Measurements from ENCODE around the gene SECTM1. TPM values are rescaled to one million over a fixed set of nuclear protein-coding genes. Genes with fewer than 3 reads are reported as not detected.

SECTM1 gene
- total RNA-seq, 2 donors from 2014 or later: 29.1 to 76.3 TPM

DNA sequence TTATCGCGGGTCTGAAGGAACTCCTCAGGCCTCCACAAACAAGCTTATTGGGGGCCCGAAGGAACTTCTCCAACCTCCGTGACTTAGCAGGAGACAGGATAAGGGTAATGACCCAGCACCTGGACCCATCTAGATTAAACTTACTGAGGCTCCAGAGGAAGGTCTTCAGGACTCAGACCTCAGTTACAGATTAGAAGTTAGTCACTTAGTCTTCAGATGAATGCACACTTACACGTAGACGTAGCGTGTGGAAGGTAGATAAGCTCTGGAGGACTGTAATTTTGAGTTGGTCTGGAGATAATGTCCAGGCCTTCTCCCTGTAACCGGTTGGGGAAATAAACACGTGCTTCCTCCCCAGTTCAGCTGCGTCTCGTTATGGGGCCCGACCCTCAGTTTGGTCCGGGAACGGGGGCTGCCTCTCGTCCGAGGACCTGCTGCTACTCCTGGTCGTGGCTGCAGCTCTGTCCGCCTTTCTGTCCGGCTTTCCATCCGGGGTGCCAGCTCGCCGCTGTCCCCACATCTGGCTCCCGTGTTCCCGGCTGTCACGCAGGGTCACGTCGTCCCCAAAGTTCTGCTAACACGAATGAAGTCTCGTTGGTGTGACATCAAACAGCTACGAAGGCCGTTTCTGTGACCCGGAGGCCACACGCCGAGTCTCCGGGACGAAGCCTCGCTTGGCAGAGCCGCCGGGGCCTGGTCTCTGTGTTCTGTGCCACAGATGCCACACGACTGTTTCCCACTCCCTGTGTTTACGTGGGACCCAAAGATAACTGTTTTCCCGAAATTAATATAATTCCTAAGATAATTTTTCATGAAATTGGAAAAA, 11.8 kb upstream of the SECTM1 start:
- H3K4me3 ChIP-seq: no peak overlapping the region
- H3K36me3 ChIP-seq: no peaks in the 10 kb centered on the region
- H3K9me3 ChIP-seq: no peaks in the 10 kb centered on the region
- H3K27me3 ChIP-seq: no peaks in the 10 kb centered on the region
- TF ChIP-seq, protein P1, sequence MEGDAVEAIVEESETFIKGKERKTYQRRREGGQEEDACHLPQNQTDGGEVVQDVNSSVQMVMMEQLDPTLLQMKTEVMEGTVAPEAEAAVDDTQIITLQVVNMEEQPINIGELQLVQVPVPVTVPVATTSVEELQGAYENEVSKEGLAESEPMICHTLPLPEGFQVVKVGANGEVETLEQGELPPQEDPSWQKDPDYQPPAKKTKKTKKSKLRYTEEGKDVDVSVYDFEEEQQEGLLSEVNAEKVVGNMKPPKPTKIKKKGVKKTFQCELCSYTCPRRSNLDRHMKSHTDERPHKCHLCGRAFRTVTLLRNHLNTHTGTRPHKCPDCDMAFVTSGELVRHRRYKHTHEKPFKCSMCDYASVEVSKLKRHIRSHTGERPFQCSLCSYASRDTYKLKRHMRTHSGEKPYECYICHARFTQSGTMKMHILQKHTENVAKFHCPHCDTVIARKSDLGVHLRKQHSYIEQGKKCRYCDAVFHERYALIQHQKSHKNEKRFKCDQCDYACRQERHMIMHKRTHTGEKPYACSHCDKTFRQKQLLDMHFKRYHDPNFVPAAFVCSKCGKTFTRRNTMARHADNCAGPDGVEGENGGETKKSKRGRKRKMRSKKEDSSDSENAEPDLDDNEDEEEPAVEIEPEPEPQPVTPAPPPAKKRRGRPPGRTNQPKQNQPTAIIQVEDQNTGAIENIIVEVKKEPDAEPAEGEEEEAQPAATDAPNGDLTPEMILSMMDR (IDR thresholded peaks at IDR 0.05): no peak
- no peaks in the 10 kb centered on the region for H3K4me1 ChIP-seq
- H3K9ac ChIP-seq (ENCODE audit: low read depth in 2 of 2, low read length in 2 of 2): no peak overlapping the region
- no peak for DNase-seq
- intact Hi-C loops (cut with DNase I): no loop called here
- H3K27ac ChIP-seq: no peak overlapping the region

DNA sequence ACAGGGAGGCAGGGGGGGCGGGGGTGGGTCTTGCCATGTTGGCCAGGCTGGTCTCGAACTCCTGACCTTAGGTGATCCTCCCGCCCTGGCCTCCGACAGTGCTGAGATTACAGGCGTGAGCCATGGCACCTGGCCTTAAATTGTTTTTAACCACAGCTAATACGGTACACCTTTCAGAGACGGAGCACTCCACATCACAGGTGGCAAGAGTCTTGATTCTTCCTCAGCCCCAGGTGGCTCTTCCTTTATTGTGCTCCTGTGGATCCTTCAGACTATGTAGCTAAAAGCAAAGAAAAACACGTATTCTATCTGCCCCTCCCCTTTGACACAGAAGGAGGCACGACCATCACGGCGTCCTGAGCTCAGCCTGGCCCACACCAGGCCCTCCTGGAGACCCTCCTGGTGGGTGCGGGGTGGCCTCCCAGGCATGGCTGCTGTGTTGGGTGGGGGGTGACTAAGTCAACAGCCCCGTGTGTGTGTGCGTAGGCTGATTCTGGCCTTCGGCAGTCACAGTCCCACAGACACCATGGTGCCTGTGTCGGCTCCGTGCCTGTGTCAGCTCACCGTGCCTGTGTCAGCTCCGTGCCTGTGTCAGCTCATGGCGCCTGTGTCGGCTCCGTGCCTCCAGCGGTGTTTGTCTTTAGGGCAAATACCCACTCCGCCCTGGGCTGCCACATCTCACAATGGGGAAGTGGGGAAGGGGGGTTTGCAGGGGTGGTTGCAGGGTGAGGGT, 10.8 kb upstream of the SECTM1 start:
- Histone ChIP-seq H3K9ac (ENCODE audit: low read depth in 2 of 2, low read length in 2 of 2) (no peak overlapping the region), H3K27ac (no peak overlapping the region), H3K27me3 (no peaks in the 10 kb centered on the region), H3K36me3 (no peaks in the 10 kb centered on the region), H3K4me3 (no peak overlapping the region), H3K9me3 (no peaks in the 10 kb centered on the region), H3K4me1 (no peaks in the 10 kb centered on the region)
- TF ChIP-seq, protein P1 (IDR thresholded peaks at IDR 0.05): no peak
- no peak for DNase-seq
- intact Hi-C loops (cut with DNase I): no loop called here

DNA sequence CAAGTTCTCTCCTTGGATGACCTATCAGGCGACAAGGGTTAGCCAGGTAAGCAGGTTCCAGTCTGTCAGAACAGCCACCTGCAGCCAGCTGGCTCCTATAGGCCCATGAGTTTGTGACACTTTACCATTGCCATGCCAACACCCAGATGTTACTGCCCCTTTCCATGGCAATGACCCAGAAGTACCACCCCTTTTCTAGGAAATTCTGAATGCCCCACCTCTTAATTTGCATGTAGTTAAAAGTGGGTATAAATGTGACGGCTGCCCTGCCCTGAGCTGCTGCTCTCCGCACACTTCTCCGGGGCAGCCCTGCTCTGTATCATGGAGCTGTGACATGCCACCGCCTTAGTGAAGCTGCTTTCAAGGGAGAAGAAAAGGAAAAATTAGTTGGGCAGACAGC, 10.0 kb upstream of the SECTM1 start:
- H3K27ac ChIP-seq: no peak overlapping the region
- no peaks in the 10 kb centered on the region for H3K9me3 ChIP-seq
- H3K4me3 ChIP-seq: no peak overlapping the region
- DNase-seq: no peak
- H3K36me3 ChIP-seq: no peaks in the 10 kb centered on the region
- no peak overlapping the region for H3K9ac ChIP-seq (ENCODE audit: low read depth in 2 of 2, low read length in 2 of 2)
- TF ChIP-seq, protein P1 (IDR thresholded peaks at IDR 0.05): no peak
- intact Hi-C loops (cut with DNase I): no loop called here
- no peaks in the 10 kb centered on the region for H3K4me1 ChIP-seq
- H3K27me3 ChIP-seq: no peaks in the 10 kb centered on the region

DNA sequence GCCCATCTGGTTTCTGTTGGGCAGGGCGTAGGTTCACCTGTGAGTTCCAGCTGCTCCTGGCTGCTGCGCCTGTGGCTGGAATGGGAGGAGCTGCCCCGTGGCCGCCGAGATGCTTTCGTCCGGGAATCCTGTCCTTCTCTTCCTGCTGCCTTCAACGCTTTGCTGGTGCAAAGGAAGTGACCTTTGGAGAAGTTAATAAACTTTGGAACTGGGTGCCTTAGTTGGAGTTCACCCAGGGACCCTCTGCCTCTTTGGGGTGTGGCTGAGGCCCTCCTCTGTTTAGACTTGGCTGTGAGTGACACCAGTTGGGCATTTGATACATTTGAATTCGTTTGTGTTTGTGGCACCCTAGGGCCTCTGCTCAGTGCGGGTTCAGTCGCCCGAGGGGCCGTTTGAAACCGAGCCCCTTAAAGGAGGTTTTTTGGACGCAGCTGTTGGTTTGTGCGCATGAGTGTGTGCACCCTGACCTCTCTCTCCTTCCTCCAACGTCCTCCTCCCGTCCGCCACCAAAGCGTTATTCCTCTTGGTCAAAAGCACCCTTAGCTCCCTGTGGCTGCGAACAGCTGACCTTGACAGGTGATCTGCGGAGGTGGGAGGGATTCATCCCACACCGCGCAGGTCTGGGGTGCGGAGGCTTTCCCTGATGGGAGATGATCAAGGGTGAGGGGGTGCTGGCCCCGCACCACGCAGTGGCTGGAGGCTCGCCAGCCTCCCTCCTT, 9.0 kb upstream of the SECTM1 start:
- no peak for DNase-seq
- Histone ChIP-seq H3K27me3 (no peaks in the 10 kb centered on the region), H3K4me3 (no peak overlapping the region), H3K9ac (ENCODE audit: low read depth in 2 of 2, low read length in 2 of 2) (no peak overlapping the region), H3K4me1 (no peaks in the 10 kb centered on the region), H3K27ac (no peak overlapping the region), H3K36me3 (no peaks in the 10 kb centered on the region), H3K9me3 (no peaks in the 10 kb centered on the region)
- TF ChIP-seq, protein P1 (IDR thresholded peaks at IDR 0.05): no peak
- intact Hi-C loops (cut with DNase I): no loop called here

Measured in colonic mucosa (tissue), 4 donors.